EL (cell line): ENCODE results near the gene PCDHB10.
"Not testable (repeated sequence)": the region's sequence is repeated elsewhere in the genome, so short reads cannot be mapped to it uniquely, and the experiment has no call there.

Experiments used
- DNase-seq: peaks from one replicate; pipeline ENCODE4 v3.0.0-alpha.2; 2016

Gene PCDHB10

DNA sequence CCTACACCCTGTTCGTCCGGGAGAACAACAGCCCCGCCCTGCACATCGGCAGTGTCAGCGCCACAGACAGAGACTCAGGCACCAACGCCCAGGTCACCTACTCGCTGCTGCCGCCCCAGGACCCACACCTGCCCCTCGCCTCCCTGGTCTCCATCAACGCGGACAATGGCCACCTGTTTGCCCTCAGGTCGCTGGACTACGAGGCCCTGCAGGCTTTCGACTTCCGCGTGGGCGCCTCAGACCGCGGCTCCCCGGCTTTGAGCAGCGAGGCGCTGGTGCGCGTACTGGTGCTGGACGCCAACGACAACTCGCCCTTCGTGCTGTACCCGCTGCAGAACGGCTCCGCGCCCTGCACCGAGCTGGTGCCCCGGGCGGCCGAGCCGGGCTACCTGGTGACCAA is 3.5 kb upstream of the PCDHB10 start:
- DNase-seq, result not testable (repeated sequence)

- not testable (repeated sequence) for DNase-seq
These were observed 3.0 kb upstream of the PCDHB10 start for GRCh38 chr5:141189131-141189530.

DNA sequence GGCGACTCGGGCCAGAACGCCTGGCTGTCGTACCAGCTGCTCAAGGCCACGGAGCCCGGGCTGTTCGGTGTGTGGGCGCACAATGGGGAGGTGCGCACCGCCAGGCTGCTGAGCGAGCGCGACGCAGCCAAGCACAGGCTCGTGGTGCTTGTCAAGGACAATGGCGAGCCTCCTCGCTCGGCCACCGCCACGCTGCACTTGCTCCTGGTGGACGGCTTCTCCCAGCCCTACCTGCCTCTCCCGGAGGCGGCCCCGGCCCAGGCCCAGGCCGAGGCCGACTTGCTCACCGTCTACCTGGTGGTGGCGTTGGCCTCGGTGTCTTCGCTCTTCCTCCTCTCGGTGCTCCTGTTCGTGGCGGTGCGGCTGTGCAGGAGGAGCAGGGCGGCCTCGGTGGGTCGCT is 2.2 kb downstream of the PCDHB10 start:
- DNase-seq, result not testable (repeated sequence)

- no peak for DNase-seq
These were observed 4.2 kb downstream of the PCDHB10 start for GRCh38 chr5:141196363-141196762.

- DNase-seq, result peak; percentile 3
These were observed 7.4 kb downstream of the PCDHB10 start, which contains the start of gene PCDHB11 for GRCh38 chr5:141199359-141200235. PCDHB11 (plus strand) TSS chr5:141199627; CDS start chr5:141199775, 148 bp downstream.

- DNase-seq, result not testable (repeated sequence)
These were observed 9.0 kb downstream of the PCDHB10 start for GRCh38 chr5:141201126-141201525.

GRCh38 chr5:141201646-141202045 is 9.5 kb downstream of the PCDHB10 start:
- not testable (repeated sequence) for DNase-seq

DNA sequence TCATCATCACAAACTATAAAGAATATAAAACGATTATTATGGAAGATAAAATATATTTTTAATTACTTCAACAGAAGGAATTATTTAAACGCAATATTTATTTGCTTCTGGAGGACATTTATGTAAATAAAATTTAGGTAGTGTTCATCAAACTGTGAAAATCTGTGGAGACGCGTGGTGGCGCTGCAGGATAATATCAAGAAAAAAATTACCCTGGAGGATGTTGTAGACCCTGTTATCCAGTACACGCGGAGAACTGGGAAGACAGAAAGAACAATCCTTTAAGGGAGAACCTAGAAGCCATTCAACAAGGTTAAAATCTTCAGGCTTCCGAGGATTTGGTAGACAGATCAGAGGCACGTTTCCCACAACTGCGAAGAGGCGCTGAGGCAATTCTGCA is 16.3 kb downstream of the PCDHB10 start, which contains the start of gene PCDHB12:
Gene PCDHB12, plus strand, starts transcription at position 242 of the 400 bp plus-strand sequence. CDS start 189 bp downstream, outside the sequence.
- DNase-seq, result peak; percentile 21

- DNase-seq, result not testable (repeated sequence)
These were observed 18.1 kb downstream of the PCDHB10 start for GRCh38 chr5:141210281-141210680.

- not testable (repeated sequence) for DNase-seq
These were observed 18.7 kb downstream of the PCDHB10 start for GRCh38 chr5:141210849-141211248.

- DNase-seq, result peak; percentile 64
These were observed 21.6 kb downstream of the PCDHB10 start, which contains the start of gene PCDHB13 for GRCh38 chr5:141213656-141214339. PCDHB13 (plus strand) TSS chr5:141213919; CDS start chr5:141214124, 205 bp downstream.

DNA sequence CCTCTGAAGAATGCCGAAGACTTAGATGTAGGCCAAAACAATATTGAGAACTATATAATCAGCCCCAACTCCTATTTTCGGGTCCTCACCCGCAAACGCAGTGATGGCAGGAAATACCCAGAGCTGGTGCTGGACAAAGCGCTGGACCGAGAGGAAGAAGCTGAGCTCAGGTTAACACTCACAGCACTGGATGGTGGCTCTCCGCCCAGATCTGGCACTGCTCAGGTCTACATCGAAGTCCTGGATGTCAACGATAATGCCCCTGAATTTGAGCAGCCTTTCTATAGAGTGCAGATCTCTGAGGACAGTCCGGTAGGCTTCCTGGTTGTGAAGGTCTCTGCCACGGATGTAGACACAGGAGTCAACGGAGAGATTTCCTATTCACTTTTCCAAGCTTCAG is 22.4 kb downstream of the PCDHB10 start:
- DNase-seq, result not testable (repeated sequence)

GRCh38 chr5:141215504-141215903 is 23.4 kb downstream of the PCDHB10 start:
- DNase-seq, result not testable (repeated sequence)

- DNase-seq, result not testable (repeated sequence)
These were observed 23.9 kb downstream of the PCDHB10 start for GRCh38 chr5:141216035-141216434.

GRCh38 chr5:141223112-141223783 is 31.1 kb downstream of the PCDHB10 start, which contains the start of gene PCDHB14:
PCDHB14 (plus strand) TSS chr5:141223343; CDS start chr5:141223506, 163 bp downstream.
- peak; percentile 60 for DNase-seq

DNA sequence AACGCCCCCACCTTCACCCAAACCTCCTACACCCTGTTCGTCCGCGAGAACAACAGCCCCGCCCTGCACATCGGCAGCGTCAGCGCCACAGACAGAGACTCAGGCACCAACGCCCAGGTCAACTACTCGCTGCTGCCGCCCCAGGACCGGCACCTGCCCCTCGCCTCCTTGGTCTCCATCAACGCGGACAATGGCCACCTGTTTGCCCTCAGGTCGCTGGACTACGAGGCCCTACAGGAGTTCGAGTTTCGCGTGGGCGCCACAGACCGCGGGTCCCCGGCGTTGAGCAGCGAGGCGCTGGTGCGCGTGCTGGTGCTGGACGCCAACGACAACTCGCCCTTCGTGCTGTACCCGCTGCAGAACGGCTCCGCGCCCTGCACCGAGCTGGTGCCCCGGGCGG is 32.7 kb downstream of the PCDHB10 start:
- not testable (repeated sequence) for DNase-seq

- not testable (repeated sequence) for DNase-seq
These were observed 33.3 kb downstream of the PCDHB10 start for GRCh38 chr5:141225421-141225820.

DNA sequence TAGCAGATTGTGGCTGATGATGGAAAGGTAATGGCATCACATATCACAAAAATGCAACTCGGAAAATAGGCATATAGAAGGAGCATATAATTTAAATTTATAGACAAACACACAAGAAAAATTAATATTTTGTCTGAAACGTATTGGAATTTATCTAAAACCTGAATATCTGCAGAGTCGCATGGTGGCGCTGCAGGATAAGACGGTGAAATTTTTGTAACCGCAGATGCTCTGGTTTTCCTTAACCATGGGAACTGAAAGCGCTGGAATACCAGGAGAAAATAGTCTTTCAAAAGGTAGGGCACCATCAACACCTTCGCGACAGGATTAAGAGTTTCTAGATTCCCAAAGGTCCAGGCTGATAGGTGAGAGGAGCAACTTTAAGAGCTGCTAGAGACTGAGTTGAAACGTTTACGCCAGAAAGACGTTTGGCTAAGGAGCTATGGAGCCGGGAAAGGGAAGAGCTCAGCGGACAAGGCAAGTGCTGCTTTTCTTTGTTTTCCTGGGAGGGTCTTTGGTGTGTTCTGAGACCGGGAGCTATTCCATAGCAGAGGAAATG is 42.0 kb downstream of the PCDHB10 start:
- DNase-seq, result peak; percentile 28

DNA sequence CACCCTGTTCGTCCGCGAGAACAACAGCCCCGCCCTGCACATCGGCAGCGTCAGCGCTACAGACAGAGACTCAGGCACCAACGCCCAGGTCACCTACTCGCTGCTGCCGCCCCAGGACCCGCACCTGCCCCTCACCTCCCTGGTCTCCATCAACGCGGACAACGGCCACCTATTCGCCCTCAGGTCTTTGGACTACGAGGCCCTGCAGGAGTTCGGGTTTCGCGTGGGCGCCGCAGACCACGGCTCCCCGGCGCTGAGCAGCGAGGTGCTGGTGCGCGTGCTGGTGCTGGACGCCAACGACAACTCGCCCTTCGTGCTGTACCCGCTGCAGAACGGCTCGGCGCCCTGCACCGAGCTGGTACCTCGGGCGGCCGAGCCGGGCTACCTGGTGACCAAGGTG is 43.8 kb downstream of the PCDHB10 start:
- DNase-seq, result not testable (repeated sequence)

DNA sequence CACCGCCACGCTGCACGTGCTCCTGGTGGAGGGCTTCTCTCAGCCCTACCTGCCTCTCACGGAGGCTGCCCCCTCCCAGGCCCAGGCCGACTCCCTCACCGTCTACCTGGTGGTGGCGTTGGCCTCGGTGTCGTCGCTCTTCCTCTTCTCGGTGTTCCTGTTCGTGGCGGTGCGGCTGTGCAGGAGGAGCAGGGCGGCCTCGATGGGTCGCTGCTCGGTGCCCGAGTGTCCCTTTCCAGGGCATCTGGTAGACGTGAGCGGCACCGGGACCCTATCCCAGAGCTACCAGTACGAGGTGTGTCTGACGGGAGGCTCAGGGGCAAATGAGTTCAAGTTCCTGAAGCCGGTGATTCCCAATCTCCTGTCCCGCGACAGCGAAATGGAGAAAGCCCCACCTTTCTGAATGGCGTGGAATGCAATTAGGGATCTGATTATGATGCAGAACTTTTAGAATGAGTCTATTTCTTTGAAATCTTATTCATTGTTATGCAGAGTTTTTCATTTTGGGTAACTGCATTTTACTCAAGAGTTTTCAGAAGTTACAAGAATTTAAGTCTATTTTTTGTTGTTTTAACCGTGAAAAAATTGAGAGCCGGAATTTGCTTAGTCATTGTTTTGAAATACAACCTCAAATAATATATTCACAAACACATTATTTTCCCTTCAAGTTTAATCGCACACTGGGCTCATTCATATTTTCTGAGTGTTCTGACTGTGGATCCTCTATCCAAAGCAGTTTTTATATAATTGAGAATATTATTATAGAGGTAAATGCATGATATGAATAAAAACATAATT is 44.6 kb downstream of the PCDHB10 start:
- DNase-seq, result no peak

DNA sequence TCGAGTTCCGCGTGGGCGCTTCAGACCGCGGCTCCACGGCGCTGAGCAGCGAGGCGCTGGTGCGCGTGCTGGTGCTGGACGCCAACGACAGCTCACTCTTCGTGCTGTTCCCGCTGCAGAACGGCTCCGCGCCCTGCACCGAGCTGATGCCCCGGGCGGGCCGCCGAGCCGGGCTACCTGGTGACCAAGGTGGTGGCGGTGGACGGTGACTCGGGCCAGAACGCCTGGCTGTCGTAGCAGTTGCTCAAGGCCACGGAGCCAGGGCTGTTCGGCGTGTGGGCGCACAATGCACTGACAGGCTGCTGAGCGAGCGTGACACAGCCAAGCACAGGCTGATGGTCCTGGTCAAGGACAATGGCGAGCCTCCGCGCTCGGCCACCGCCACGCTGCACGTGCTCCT is 49.3 kb downstream of the PCDHB10 start:
- DNase-seq, result no peak
